Globus pallidus (tissue), 1 donor: Measurements from ENCODE around the gene MICA.

Source experiments
- DNase-seq: peaks from one replicate; pipeline ENCODE4 v3.0.0-alpha.2; 2015; ENCODE audit warnings: low spot score

MICA gene

DNA sequence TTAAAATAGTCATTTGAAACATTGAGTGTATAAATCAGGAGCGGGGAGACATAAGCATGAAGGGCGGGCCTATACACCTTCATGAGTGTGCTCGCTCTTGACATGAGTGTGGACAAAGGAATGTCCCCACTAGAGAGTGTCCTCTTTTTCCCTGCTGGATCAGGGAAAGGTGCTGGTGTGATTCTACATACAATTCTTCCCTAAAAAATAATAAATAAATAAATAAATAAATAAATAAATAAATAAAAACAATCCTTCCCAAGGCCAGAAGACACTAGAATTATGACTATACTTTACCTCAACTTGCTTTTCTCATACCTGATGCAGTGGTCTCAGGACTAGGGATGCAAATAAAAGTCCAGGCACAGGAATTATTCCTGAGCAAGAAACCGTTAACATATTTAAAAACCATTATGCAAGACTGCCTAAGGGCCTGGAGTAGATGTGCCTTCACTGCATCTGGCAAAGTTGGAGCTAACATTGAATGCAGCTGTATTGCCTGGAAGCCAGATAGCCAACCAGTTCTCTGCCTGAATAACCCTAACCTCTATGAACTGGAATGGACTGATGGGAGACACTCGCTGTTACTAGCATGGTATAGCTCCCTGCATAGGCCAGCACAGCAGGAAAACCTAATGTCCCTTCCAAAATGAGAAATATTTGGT lies 57.1 kb downstream of the MICA start:
- no peak for DNase-seq

DNA sequence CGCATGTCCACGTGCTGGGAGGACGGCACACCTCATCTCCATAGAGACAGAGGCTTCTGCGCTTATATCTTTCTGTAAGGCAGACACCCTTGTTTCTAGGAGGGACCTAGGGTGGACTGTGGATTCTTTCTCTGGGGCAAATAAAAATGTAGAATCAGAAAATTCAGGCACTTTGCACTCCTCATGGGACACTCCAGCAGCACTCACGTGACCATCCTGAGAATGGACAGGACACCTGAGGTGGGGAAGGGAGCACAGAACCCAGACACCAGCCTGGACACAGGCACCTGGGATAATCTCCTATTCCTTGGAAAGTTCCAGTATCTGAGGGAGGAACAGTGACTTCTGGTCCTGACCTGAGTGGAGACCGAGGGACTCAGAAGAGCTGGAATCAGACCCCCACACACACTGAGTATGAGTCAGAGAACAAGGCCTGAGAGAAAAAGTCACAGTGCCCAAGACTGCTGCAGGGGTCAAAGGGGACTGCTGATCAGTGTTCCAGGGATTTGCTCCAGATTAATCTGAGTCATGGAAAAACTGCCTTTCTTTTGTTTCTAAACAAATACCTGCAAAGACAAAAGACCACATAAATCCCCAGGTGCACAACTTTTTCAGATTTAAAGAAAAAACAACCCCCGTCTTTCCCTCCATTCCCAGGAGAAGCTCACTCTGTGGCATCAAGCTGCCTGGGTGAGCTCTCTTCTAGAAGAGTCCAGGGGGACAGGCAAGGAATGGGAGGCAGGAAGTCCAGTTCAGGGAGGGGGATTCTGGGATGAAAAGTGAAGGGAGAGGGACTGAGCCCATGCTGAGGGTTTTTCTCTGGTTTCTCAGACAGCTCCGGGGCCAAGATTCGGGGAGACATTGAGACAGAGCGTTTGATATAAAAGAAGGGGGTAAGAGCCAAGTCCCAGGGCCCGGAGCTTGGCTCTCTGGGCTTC lies 58.9 kb downstream of the MICA start:
- DNase-seq, result no peak

- peak; percentile 55 for DNase-seq
These were observed 59.8 kb downstream of the MICA start for GRCh38 chr6:31462964-31463870.

DNA sequence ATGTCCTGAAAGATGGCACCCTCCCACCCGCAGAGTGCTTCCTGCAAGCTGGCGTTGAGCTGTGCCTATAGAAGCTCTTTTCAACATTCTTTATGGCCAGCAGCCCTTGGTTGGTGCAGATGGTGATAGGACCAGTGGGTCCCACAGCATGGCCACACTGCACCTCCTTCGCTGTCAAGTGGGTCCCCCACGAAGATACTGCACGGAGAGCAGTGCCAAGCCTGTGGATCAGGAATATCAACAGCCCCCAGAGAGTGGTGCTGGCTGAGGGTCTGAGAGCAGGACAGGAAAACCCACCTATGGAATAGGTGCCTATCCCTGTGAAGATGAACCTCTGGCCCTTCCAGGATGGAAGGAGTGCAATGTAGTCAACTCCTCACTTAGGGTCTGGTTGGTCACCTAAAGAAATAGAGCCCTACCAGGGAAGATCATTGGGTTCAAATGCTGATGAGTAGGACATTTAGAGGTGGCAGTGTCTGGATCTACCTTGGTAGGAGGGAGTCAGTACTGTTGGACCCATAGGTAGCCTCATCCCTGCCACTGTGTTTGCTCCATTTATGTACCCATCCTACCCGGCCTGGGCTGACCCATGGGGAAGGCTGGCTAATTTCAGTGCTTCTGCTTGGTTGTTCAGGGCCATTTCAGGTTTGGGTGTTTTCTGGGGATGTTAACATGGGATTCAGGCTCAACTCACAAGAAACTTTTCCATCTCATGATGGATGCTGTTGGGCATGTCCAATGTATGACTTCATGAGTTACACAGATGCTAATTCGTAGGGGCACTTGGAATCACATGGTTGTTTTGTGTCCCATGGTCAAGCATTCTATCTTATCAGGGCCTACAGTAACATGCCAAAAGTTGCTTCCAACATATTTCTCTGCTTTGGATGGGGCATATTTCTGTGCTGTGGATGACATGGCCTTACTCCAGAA lies 61.1 kb downstream of the MICA start:
- DNase-seq, result no peak
